GM12878 (cell line): ENCODE data around the gene CCDC200.

Experiments used
- HCFC1 ChIP-seq: fragments of 150-350 bp; IDR thresholded peaks from 2 replicates; pipeline ENCODE4 v1.6.1; 2014; ENCODE audit warnings: low read length
- POLR2A ChIP-seq: IDR thresholded peaks from 2 replicates; pipeline ENCODE4 v1.6.1; 2011; ENCODE audit warnings: low read depth, mild to moderate bottlenecking, low read length
- TF ChIP-seq, protein P1 (sequence below): IDR thresholded peaks from 2 replicates; pipeline ENCODE4 v1.6.1; 2011; ENCODE audit warnings: borderline replicate concordance, low read depth, mild to moderate bottlenecking, moderate library complexity, mixed read lengths, low read length; ENCODE audit not compliant: insufficient read depth; ENCODE audit errors: extremely low read length
- TF ChIP-seq, protein P2 (sequence below): IDR thresholded peaks from 2 replicates; pipeline ENCODE4 v1.6.1; 2012; ENCODE audit warnings: low read depth, low read length, improper control_type of control experiment
- TF ChIP-seq, protein P3 (sequence below), 3 experiments: IDR thresholded peaks in 2 of 3; conservative IDR thresholded peaks in 1 of 3; 2 replicates each; pipeline ENCODE4 v1.5.1; 2011; ENCODE audit warnings: low read depth in 3 of 3, low read length in 3 of 3, mild to moderate bottlenecking in 3 of 3, control low read depth in 2 of 3, moderate library complexity in 2 of 3, inconsistent platforms in 1 of 3, mixed read lengths in 1 of 3; ENCODE audit not compliant: control insufficient read depth in 2 of 3, insufficient read depth in 1 of 3; ENCODE audit errors: extremely low read depth in 1 of 3
- TF ChIP-seq, protein P4 (sequence below): IDR thresholded peaks from 2 replicates; pipeline ENCODE4 v1.6.1; 2011; ENCODE audit warnings: low read depth, mild to moderate bottlenecking, low read length, moderate library complexity, borderline replicate concordance; ENCODE audit errors: extremely low read depth

DNA sequence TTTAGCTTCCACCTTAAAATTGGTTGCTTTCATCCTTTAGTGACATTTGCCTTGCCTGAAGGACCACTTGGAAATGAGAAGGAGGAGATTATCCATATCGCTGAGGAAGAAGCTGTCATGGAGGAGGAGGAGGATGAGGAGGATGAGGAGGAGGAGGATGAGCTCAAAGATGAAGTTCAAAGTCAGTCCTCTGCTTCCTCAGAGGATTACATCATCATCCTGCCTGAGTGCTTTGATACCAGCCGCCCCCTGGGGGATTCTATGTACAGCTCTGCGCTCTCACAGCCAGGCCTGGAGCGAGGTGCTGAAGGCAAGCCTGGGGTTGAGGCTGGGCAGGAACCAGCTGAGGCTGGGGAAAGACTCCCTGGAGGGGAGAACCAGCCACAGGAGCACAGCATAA is 28.3 kb downstream of the CCDC200 start:
- TF ChIP-seq, protein P1, sequence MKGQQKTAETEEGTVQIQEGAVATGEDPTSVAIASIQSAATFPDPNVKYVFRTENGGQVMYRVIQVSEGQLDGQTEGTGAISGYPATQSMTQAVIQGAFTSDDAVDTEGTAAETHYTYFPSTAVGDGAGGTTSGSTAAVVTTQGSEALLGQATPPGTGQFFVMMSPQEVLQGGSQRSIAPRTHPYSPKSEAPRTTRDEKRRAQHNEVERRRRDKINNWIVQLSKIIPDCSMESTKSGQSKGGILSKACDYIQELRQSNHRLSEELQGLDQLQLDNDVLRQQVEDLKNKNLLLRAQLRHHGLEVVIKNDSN, result no peak
- TF ChIP-seq POLR2A (no peak), HCFC1 (no peak)
- TF ChIP-seq, protein P2, sequence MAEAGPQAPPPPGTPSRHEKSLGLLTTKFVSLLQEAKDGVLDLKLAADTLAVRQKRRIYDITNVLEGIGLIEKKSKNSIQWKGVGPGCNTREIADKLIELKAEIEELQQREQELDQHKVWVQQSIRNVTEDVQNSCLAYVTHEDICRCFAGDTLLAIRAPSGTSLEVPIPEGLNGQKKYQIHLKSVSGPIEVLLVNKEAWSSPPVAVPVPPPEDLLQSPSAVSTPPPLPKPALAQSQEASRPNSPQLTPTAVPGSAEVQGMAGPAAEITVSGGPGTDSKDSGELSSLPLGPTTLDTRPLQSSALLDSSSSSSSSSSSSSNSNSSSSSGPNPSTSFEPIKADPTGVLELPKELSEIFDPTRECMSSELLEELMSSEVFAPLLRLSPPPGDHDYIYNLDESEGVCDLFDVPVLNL, result no peak
- TF ChIP-seq, protein P3, sequence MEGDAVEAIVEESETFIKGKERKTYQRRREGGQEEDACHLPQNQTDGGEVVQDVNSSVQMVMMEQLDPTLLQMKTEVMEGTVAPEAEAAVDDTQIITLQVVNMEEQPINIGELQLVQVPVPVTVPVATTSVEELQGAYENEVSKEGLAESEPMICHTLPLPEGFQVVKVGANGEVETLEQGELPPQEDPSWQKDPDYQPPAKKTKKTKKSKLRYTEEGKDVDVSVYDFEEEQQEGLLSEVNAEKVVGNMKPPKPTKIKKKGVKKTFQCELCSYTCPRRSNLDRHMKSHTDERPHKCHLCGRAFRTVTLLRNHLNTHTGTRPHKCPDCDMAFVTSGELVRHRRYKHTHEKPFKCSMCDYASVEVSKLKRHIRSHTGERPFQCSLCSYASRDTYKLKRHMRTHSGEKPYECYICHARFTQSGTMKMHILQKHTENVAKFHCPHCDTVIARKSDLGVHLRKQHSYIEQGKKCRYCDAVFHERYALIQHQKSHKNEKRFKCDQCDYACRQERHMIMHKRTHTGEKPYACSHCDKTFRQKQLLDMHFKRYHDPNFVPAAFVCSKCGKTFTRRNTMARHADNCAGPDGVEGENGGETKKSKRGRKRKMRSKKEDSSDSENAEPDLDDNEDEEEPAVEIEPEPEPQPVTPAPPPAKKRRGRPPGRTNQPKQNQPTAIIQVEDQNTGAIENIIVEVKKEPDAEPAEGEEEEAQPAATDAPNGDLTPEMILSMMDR (IDR thresholded peaks at IDR 0.05 in 2 of 3, conservative IDR thresholded peaks at IDR 0.05 in 1 of 3; ENCODE audit: control insufficient read depth in 2 of 3, extremely low read depth in 1 of 3, insufficient read depth in 1 of 3, low read depth in 3 of 3, low read length in 3 of 3), result no peak
- TF ChIP-seq, protein P4, sequence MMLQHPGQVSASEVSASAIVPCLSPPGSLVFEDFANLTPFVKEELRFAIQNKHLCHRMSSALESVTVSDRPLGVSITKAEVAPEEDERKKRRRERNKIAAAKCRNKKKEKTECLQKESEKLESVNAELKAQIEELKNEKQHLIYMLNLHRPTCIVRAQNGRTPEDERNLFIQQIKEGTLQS, result no peak
